Hepatocyte (in vitro differentiated cells): ENCODE results near the gene DMWD. TPM values are rescaled to one million over a fixed set of nuclear protein-coding genes. Genes with fewer than 3 reads are reported as not detected.

Experiments used
- DNase-seq: peaks from one replicate; pipeline ENCODE4 v3.0.0-alpha.2; 2016; ENCODE audit warnings: low spot score
- H2AFZ ChIP-seq: fragments of 200-600 bp; sonication (generic); 2 replicates; pipeline ENCODE4 v1.6.0; 2016; ENCODE audit warnings: antibody characterized with exemption, mild to moderate bottlenecking
- H3K27ac ChIP-seq: fragments of 200-600 bp; sonication (generic); 2 replicates; pipeline ENCODE4 v1.5.1; 2016; ENCODE audit warnings: mild to moderate bottlenecking
- H3K27me3 ChIP-seq: fragments of 200-600 bp; sonication (generic); 2 replicates; pipeline ENCODE4 v1.6.1; 2016
- H3K36me3 ChIP-seq: fragments of 200-600 bp; sonication (generic); replicated peaks from 2 replicates; pipeline ENCODE4 v1.5.1; 2016; ENCODE audit warnings: low read depth; ENCODE audit not compliant: insufficient read depth
- H3K4me1 ChIP-seq: fragments of 200-600 bp; sonication (generic); 2 replicates; pipeline ENCODE4 v1.5.1; 2016; ENCODE audit warnings: mild to moderate bottlenecking, moderate library complexity; ENCODE audit not compliant: insufficient read depth
- H3K4me2 ChIP-seq: fragments of 200-600 bp; sonication (generic); 2 replicates; pipeline ENCODE4 v1.6.0; 2016
- H3K4me3 ChIP-seq: fragments of 200-600 bp; sonication (generic); 2 replicates; pipeline ENCODE4 v1.5.1; 2016; ENCODE audit warnings: mild to moderate bottlenecking
- H3K79me2 ChIP-seq: fragments of 200-600 bp; sonication (generic); 2 replicates; pipeline ENCODE4 v1.6.0; 2017; ENCODE audit warnings: mild to moderate bottlenecking
- H3K9me2 ChIP-seq: fragments of 200-600 bp; sonication (generic); replicated peaks from 2 replicates; pipeline ENCODE4 v1.6.0; 2017; ENCODE audit warnings: mild to moderate bottlenecking; ENCODE audit not compliant: insufficient read depth
- H3K9me3 ChIP-seq: fragments of 200-600 bp; sonication (generic); 2 replicates; pipeline ENCODE4 v1.5.1; 2016; ENCODE audit warnings: low read depth, mild to moderate bottlenecking
- H4K20me1 ChIP-seq: fragments of 200-600 bp; sonication (generic); 2 replicates; pipeline ENCODE4 v1.6.0; 2016; ENCODE audit warnings: mild to moderate bottlenecking; ENCODE audit not compliant: insufficient read depth, poor library complexity, severe bottlenecking
- CTCF ChIP-seq: fragments of 200-600 bp; sonication (generic); IDR thresholded peaks from 2 replicates; pipeline ENCODE4 v1.5.1; 2016; ENCODE audit warnings: antibody characterized with exemption, mild to moderate bottlenecking; ENCODE audit not compliant: poor library complexity
- EZH2 ChIP-seq: fragments of 200-600 bp; sonication (generic); IDR thresholded peaks from 2 replicates; pipeline ENCODE4 v1.6.1; 2016; ENCODE audit warnings: antibody characterized with exemption, mild to moderate bottlenecking, borderline replicate concordance
- EZH2phosphoT487 ChIP-seq: fragments of 200-600 bp; sonication (generic); IDR thresholded peaks from one replicate; pipeline ENCODE4 v1.6.1; 2018; ENCODE audit warnings: antibody characterized with exemption, mild to moderate bottlenecking, low read depth, moderate library complexity; ENCODE audit not compliant: unreplicated experiment, severe bottlenecking
- WGBS: methylation state at CpG from one replicate; pipeline ENCODE4 v1.1.6; 2016; ENCODE audit warnings: low lambda C conversion rate; ENCODE audit errors: missing lambda C conversion rate; 5-methylcytosine and 5-hydroxymethylcytosine counted together
- polyA plus RNA-seq: library from polyadenylated mRNA; unstranded; fragments of >200 nt; fragmentation: Nextera tagmentation; extraction: Ambion mirVana; gene quantifications from 2 replicates; pipeline ENCODE4 v1.2.1, GENCODE V29; 2016
- total RNA-seq: library from RNA; depleted of rRNA; stranded (reverse); fragments of >200 nt; gene quantifications from 2 replicates; pipeline ENCODE4 v1.2.3, GENCODE V29; 2014

Gene DMWD
- total and polyA plus RNA-seq, 2 experiments from 2014 or later, result 23.7 to 70.1 TPM

GRCh38 chr19:45824531-45825262, 32.1 kb upstream of the DMWD start:
- no peak for DNase-seq
- WGBS, result 92% methylated on average over 26 of the region's 26 CpGs
- TF ChIP-seq EZH2phosphoT487, result no peak
- no peak for TF ChIP-seq CTCF
- no peak for TF ChIP-seq EZH2
- H3K9me2 ChIP-seq, result no peaks in the 10 kb centered on the region
- no peaks in the 10 kb centered on the region for H3K9me3 ChIP-seq
- no peak overlapping the region for H2AFZ ChIP-seq
- no peaks in the 10 kb centered on the region for H4K20me1 ChIP-seq
- no peak overlapping the region for H3K4me2 ChIP-seq
- no peaks in the 10 kb centered on the region for H3K79me2 ChIP-seq
- no peak overlapping the region for H3K27ac ChIP-seq
- no peaks in the 10 kb centered on the region for H3K27me3 ChIP-seq
- no peaks in the 10 kb centered on the region for H3K36me3 ChIP-seq
- H3K4me1 ChIP-seq, result no peaks in the 10 kb centered on the region
- no peak overlapping the region for H3K4me3 ChIP-seq

- H3K36me3 ChIP-seq, result no peaks in the 10 kb centered on the region
- no peaks in the 10 kb centered on the region for H3K9me3 ChIP-seq
- H3K4me2 ChIP-seq, result no peak overlapping the region
- no peaks in the 10 kb centered on the region for H3K4me1 ChIP-seq
- H3K27ac ChIP-seq, result no peak overlapping the region
- no peak for DNase-seq
- H2AFZ ChIP-seq, result no peak overlapping the region
- H4K20me1 ChIP-seq, result no peaks in the 10 kb centered on the region
- no peaks in the 10 kb centered on the region for H3K27me3 ChIP-seq
- 93% methylated on average over 11 of the region's 12 CpGs for WGBS
- TF ChIP-seq EZH2phosphoT487, result no peak
- TF ChIP-seq EZH2, result no peak
- TF ChIP-seq CTCF, result no peak
- no peaks in the 10 kb centered on the region for H3K9me2 ChIP-seq
- no peak overlapping the region for H3K4me3 ChIP-seq
- H3K79me2 ChIP-seq, result no peaks in the 10 kb centered on the region
Measured at GRCh38 chr19:45824041-45824471, 31.4 kb upstream of the DMWD start.

GRCh38 chr19:45823182-45823581, 30.5 kb upstream of the DMWD start:
- no peaks in the 10 kb centered on the region for H3K79me2 ChIP-seq
- no peaks in the 10 kb centered on the region for H4K20me1 ChIP-seq
- no peak for DNase-seq
- H3K9me3 ChIP-seq, result no peaks in the 10 kb centered on the region
- TF ChIP-seq CTCF, result no peak
- no peak overlapping the region for H3K4me2 ChIP-seq
- no peak overlapping the region for H2AFZ ChIP-seq
- WGBS, result 96% methylated on average over 10 of the region's 12 CpGs
- no peaks in the 10 kb centered on the region for H3K9me2 ChIP-seq
- no peak overlapping the region for H3K27ac ChIP-seq
- H3K36me3 ChIP-seq, result no peaks in the 10 kb centered on the region
- no peak overlapping the region for H3K4me3 ChIP-seq
- no peaks in the 10 kb centered on the region for H3K27me3 ChIP-seq
- H3K4me1 ChIP-seq, result no peaks in the 10 kb centered on the region
